H1 (cell line): ENCODE data around the gene CSGALNACT2.

ENCODE experiments used
- EGR1 ChIP-seq: IDR thresholded peaks from 2 replicates; pipeline ENCODE4 v1.6.1; 2011; ENCODE audit warnings: low read depth, low read length, borderline replicate concordance
- EP300 ChIP-seq, 2 experiments: IDR thresholded peaks; 1 replicate in 1 of 2; 2 replicates in 1 of 2; pipeline ENCODE4 v1.6.1; 2011 to 2012; ENCODE audit warnings: low read depth in 2 of 2, low read length in 2 of 2, mild to moderate bottlenecking in 2 of 2, borderline replicate concordance in 1 of 2, inconsistent platforms in 1 of 2, moderate library complexity in 1 of 2
- EZH2 ChIP-seq: fragments of 200-600 bp; sonication (generic); IDR thresholded peaks from 2 replicates; pipeline ENCODE4 v1.7.1; 2012; ENCODE audit warnings: low read depth, mild to moderate bottlenecking, moderate library complexity, low read length, inconsistent platforms; ENCODE audit not compliant: severe bottlenecking
- JUN ChIP-seq: IDR thresholded peaks from 2 replicates; pipeline ENCODE4 v1.6.1; 2011; ENCODE audit warnings: low read depth, mild to moderate bottlenecking, improper control_type of control experiment, low read length
- JUND ChIP-seq: IDR thresholded peaks from 2 replicates; pipeline ENCODE4 v1.6.1; 2011; ENCODE audit warnings: mild to moderate bottlenecking, improper control_type of control experiment, low read length
- PHF8 ChIP-seq: fragments of 200-600 bp; sonication (generic); conservative IDR thresholded peaks from 2 replicates; pipeline ENCODE4 v1.7.1; 2012; ENCODE audit warnings: low read depth, mild to moderate bottlenecking, inconsistent platforms, low read length, moderate library complexity
- POLR2A ChIP-seq, 2 experiments: IDR thresholded peaks; 1 replicate in 1 of 2; 2 replicates in 1 of 2; pipeline ENCODE4 v1.6.1; 2011; ENCODE audit warnings: low read depth in 2 of 2, low read length in 2 of 2, mild to moderate bottlenecking in 2 of 2; ENCODE audit errors: control extremely low read depth in 1 of 2
- POLR2AphosphoS5 ChIP-seq: IDR thresholded peaks from 2 replicates; pipeline ENCODE4 v1.6.1; 2011; ENCODE audit warnings: low read depth, low read length
- RFX5 ChIP-seq: IDR thresholded peaks from 2 replicates; pipeline ENCODE4 v1.6.1; 2011; ENCODE audit warnings: low read depth, low read length, improper control_type of control experiment, borderline replicate concordance
- TCF12 ChIP-seq: IDR thresholded peaks from 2 replicates; pipeline ENCODE4 v1.6.1; 2011; ENCODE audit warnings: low read depth, mild to moderate bottlenecking, low read length
- USF2 ChIP-seq: IDR thresholded peaks from 2 replicates; pipeline ENCODE4 v1.6.1; 2011; ENCODE audit warnings: low read length, improper control_type of control experiment
- YY1 ChIP-seq: IDR thresholded peaks from 2 replicates; pipeline ENCODE4 v1.6.1; 2011; ENCODE audit warnings: low read depth, mild to moderate bottlenecking, low read length
- TF ChIP-seq, protein P1 (sequence below), 3 experiments: IDR thresholded peaks; 1 replicate in 2 of 3; 2 replicates in 1 of 3; pipeline versions ENCODE4 v1.5.1 to v1.6.1; 2011; ENCODE audit warnings: low read length in 3 of 3, mild to moderate bottlenecking in 3 of 3, inconsistent platforms in 2 of 3, low read depth in 1 of 3, moderate library complexity in 1 of 3; ENCODE audit not compliant: insufficient read depth in 1 of 3; ENCODE audit errors: control extremely low read depth in 1 of 3

GRCh38 chr10:43119416-43120115, 18.7 kb upstream of the CSGALNACT2 start:
- no peak for TF ChIP-seq EZH2
- no peak for TF ChIP-seq PHF8
- TF ChIP-seq, protein P1, sequence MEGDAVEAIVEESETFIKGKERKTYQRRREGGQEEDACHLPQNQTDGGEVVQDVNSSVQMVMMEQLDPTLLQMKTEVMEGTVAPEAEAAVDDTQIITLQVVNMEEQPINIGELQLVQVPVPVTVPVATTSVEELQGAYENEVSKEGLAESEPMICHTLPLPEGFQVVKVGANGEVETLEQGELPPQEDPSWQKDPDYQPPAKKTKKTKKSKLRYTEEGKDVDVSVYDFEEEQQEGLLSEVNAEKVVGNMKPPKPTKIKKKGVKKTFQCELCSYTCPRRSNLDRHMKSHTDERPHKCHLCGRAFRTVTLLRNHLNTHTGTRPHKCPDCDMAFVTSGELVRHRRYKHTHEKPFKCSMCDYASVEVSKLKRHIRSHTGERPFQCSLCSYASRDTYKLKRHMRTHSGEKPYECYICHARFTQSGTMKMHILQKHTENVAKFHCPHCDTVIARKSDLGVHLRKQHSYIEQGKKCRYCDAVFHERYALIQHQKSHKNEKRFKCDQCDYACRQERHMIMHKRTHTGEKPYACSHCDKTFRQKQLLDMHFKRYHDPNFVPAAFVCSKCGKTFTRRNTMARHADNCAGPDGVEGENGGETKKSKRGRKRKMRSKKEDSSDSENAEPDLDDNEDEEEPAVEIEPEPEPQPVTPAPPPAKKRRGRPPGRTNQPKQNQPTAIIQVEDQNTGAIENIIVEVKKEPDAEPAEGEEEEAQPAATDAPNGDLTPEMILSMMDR (IDR thresholded peaks at IDR 0.05; ENCODE audit: control extremely low read depth in 1 of 3, insufficient read depth in 1 of 3, low read depth in 1 of 3, low read length in 3 of 3), result no peak
- TF ChIP-seq JUND, result no peak
- no peak for TF ChIP-seq YY1
- TF ChIP-seq JUN, result no peak
- TF ChIP-seq POLR2A (IDR thresholded peaks at IDR 0.05; ENCODE audit: control extremely low read depth in 1 of 2, low read depth in 2 of 2, low read length in 2 of 2), result no peak
- no peak for TF ChIP-seq USF2
- no peak for TF ChIP-seq POLR2AphosphoS5
- TF ChIP-seq EP300 (IDR thresholded peaks at IDR 0.05; ENCODE audit: borderline replicate concordance in 1 of 2, low read depth in 2 of 2, low read length in 2 of 2), result no peak
- no peak for TF ChIP-seq RFX5
- no peak for TF ChIP-seq TCF12
- no peak for TF ChIP-seq EGR1
